Daoy (cell line): Measurements from ENCODE around the gene PPT2. TPM values are rescaled to one million over a fixed set of nuclear protein-coding genes. Genes with fewer than 3 reads are reported as not detected.

Experiments used
- DNase-seq: peaks from one replicate; pipeline ENCODE4 v3.0.0-alpha.2; 2015; ENCODE audit warnings: low read depth
- total RNA-seq: library from RNA; depleted of rRNA; stranded (reverse); fragments of >200 nt; shearing (Covaris generic); gene quantifications from 2 replicates; pipeline ENCODE4 v1.2.3, GENCODE V29; 2014

Gene PPT2
- total RNA-seq, 1 experiment from 2014 or later = 29.4 TPM

DNA sequence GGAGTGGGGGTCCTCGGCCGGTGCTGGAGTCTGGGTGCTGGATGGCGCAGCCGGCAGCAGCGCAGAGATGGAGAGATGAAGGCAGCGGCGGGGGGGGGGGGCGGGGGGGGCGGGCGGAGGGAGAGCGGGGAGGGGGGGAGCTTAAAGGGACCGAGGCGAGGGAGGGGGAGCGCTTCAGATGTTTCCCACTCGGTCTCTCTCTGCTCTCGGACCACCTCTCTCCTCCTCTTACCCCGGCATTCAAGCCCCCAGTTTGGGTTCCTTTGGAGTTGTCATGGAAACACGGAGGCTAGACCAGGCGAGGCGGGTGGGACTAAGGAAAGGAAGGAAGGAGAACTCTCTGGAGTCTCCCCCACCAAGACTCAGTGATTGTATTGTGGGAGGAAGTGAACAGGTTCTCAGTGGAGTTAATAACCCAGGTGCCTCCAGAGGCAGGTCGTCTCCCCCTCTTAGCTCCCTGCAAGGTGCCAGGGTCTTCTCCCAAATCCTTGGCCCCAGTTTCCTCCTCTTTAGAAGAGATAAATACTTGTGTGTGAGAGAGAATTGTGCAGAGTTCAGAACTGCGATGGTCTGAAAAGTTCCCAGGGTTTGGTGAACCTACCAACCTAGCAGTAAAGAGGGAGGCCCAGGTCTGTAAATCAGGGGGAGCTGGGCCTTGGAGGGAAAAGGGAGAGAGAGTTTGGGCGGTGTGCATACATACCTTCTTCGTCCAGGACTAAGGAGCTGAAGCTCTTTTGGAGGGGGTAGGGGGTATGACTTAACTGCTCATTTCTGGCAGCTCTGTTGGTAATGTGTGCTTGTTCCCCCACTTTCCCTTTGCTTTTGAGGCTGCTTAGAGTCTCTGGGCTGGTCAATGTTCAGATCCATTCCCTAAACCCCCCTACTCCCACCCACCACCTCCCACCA lies 1.8 kb upstream of the PPT2 start, which contains the start of gene PRRT1:
TSS of gene PRRT1 (minus strand) at position 77 of the 906 bp plus-strand sequence. CDS start 112 bp downstream, outside the sequence.
- no peak for DNase-seq

DNA sequence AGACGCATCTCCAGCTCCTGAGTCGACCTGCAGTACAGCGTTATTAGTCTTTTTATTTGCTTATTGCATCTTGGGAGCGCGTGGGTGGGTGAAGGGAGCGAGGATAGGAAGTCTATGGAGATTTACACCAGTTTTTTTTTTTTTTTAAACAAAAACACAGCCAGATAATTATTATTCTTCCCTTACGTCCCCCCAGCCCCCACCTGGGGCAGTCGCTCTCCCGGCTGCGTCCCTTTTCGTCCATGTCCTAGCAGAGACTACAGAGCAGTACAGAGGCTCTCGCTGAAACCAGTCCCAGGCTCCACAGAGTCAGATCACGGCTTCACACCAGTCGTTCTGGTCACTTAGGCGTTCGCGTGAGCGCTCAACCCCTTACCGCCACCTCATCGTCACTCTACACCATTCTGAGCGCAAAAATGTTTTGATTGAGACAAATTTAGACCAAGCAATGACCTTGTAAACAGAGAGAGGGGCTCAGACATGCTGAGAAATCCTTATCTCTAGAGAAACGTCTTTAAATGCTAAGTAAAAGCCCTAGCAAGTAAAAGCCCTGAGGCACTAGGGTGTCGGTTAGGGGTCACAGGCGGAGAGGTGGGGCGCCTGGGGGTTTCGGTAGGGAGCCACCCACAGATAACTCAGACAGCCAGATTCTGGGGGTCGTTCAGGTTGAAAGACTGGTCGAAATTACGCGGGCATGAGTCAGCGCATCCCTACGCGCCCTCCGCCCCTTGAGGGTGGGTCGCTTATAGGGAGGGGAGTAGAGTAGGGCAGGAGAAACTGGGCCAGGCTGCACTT lies 975 bp upstream of the PPT2 start:
- peak; percentile 76 for DNase-seq

DNA sequence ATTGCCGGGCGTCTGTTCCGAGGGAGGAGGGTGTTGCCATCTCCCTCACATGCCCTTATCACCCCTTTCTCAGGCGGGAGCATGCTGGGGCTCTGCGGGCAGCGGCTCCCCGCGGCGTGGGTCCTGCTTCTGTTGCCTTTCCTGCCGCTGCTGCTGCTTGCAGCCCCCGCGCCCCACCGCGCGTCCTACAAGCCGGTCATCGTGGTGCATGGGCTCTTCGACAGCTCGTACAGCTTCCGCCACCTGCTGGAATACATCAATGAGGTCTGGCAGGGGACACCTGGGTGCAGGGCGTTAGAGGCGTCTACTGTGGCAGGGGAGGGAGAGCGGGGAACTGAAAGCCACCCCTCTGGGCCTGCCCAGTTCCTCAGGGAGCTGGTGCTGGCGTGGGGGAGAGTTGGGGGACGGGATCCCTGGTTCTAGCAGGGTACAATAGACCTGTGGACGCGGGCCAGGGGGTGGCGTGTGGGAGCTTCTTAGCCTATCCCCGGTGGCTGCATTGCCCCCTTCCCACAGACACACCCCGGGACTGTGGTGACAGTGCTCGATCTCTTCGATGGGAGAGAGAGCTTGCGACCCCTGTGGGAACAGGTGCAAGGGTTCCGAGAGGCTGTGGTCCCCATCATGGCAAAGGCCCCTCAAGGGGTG lies 697 bp downstream of the PPT2 start:
- DNase-seq = peak; percentile 75

DNA sequence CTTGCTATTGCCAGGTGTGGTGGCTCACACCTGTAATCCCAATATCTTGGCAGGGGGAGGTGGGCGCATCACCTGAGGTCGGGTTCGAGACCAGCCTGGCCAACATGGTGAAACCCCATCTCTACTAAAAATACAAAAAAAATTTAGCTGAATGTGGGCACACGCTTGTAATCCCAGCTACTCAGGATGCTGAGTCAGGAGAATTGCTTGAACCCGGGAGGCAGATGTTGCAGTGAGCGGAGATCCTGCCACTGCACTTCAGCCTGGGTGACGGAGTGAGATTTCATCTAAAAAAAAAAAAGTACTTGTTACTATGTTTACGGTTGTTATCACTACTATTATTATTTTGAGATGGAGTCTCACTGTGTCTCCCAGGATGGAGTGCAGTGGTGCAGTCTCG lies 3.0 kb downstream of the PPT2 start:
- no peak for DNase-seq

DNA sequence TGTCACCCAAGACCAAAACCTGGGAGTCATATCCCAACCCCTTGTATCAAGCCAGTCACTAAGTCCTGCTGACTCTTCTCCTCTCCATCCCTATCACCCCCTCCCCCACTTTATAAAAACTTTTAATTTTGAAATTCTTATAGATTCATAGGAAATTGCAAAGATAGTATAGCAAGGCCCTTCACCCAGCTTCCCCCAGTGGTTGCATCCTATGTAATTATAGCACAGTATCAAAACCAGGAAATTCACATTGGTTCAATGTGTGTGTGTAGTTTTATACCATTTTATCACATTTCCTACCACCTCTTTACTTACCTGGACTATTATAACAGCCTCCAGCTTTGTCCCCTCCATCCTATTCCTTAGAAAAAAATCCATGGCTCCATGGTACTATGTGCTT lies 4.1 kb downstream of the PPT2 start:
- no peak for DNase-seq

DNA sequence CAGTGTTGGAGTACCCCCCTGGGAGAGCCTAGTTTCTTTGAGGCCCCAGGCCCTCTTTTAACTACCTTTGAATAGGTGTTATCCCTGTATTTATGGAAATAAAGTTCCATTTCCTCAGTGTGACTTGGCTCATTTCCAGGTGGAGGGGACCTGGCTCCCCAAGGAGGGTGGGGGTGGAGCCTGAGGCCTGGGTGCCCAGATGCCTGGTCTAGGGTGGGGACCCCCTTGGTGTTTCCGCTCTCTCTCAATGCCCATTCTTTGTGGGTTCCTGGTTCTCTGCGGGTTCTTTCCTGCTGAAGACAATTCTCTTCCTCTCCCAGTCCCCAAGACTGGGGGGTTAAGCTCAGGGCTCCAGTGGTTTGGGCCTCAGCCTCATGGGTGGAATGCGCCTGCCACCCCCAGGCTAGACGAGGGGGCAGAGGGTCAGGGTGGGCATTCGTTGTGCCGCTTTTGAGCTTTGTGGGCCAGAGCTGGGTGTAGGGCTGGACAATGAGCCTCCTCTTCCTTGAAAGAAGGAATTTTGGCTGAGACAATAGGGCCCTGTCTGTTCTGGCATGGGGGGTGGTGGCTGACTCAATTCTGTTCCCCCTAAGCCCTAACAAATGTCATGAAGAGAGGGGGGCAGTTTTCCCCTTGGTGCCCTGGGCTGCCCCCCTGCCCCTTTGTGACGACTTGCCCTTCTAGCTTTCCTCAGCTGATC lies 9.8 kb downstream of the PPT2 start:
- no peak for DNase-seq

DNA sequence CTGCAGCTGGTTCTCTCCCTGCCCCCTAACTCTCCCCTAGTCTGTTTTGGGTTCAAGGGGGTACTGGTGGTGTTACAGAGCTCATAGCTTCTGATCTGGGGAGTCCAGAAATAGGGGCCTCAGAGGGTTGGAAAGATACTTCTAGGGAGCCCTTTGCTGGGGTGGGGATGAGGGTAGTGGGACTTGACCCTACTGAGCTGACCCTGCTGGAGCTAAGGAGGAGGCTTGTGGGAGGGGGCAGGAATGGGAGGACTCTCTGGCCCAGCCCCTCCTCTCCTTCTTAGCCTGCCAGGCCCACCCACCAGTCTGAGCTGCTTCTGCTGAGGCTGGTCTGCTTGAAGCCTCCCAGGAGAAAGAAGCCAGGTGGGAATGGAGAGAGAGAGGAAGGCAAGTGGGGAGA lies 10.4 kb downstream of the PPT2 start, which contains the start of gene EGFL8:
TSS of gene EGFL8 (plus strand) at position 301 of the 400 bp plus-strand sequence. CDS start 1,571 bp downstream, outside the sequence.
- DNase-seq = no peak

DNA sequence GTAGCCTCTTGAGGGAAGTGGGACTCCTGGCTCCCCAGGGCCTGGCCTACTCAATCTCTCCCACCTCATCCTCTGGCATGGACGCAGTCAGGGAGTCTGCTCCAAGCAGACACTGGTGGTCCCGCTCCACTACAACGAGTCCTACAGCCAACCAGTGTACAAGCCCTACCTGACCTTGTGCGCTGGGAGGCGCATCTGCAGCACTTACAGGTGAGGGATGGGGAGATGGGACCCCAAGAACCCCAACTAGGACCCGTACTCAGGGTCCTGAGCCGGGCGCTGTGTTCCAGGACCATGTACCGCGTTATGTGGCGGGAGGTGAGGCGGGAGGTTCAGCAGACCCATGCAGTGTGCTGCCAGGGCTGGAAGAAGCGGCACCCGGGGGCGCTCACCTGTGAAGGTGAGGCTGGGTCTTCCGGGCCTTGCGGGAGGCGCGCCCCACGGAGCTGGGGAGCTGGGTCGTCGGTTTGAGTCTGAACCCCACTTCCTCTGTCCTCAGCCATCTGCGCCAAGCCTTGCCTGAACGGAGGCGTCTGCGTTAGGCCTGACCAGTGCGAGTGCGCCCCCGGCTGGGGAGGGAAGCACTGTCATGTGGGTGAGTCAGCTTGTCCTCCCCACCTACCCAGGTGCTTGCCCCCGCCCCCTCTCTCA lies 12.6 kb downstream of the PPT2 start:
- DNase-seq = no peak

DNA sequence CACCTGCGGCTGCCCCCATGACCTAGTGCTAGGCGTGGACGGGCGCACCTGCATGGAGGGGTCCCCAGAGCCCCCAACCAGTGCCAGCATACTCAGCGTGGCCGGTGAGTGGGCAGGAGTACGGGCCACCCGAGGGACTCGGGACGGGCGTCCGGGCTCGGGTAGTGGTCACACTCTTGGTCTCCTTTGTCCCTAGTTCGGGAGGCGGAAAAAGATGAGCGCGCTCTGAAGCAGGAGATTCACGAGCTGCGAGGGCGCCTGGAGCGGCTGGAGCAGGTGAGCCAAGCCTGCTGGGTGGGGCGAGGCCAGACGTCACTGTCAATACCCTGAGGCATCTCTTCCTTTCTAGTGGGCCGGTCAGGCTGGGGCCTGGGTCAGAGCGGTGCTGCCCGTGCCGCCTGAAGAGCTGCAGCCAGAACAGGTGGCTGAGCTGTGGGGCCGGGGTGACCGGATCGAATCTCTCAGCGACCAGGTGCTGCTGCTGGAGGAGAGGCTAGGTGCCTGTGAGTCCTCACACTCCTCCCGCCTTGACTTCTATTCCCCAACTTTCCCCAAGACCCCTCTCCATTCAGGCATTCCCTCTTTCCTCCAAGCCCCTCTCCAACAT lies 13.3 kb downstream of the PPT2 start:
- DNase-seq = no peak

DNA sequence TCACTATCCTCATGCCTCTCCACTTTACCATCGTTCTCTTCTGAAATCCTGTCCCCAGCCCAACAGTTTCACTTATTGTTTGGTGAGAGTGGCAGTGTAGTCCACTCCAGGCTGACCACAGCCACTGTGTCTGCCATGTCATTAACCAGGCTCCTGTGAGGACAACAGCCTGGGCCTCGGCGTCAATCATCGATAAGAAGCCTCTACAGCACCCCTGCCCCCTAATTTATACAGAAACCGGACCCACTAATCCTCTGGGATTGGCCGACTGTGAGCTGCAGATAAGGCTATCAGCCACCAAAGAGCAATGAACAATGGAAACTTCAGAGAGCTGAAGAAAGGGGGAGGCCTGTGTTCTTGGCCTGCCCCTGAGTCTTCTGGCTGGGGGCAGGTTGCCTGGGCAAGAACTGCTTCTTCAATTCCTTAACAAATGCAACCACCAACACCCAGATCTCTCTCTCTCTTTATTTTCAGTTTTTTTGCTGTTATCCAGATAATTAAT lies 13.9 kb downstream of the PPT2 start:
- no peak for DNase-seq

DNA sequence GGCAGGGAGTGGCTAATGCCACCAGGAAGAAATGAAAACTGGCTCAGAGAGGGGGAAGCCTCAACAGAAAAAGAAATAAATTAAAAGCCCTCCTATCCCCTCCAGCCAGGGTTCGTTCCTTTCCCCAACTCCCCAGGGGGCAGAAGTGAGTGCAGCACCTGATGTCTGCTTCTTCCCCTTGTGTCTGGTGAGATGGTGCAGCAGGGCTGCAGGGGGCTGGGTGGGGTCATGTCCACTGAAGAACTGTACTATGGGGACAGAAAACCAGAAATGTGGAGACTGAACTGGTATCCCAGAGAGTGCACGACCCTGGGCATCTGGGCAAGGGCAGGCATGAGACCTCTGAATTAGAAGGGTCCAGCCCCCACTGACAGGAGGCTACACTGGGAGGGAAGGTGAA lies 14.4 kb downstream of the PPT2 start:
- DNase-seq = no peak

DNA sequence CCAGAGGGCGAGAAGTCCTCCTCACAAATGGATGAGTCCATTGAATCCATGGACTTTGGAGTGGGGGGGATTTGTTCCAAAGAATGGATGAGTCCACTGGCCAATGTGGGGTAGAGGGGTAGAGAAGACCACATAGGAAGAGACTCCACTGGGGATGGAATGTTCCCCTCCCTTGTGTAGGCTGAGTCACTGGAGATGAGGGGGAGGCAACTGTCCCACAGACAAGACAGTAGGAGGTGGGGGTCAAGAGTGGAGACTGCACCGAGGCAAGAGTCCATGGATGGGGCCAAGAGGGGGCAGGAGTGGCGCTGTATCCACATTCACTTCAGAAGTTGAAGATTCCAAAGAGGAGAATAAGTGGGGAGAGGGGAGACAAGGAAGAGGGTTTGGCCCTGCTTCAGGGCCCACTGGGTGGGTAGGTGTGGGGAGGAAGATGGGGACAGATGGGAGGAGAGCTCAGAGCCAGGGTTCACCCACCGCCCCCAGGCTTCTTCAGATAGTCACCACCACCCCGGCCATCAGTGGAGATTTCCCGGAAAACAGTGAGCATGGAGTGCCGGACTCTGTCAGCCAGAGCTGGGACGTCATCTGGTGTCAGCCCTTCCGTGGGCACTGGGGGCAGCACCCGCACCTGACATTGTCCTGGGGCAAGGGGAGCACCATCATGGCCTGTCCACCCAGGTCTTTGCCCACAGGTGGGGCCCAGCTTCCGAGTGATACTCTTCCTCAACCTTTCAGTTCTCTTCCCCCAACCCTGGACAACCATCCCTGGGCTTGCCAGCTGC lies 15.1 kb downstream of the PPT2 start:
- no peak for DNase-seq

DNA sequence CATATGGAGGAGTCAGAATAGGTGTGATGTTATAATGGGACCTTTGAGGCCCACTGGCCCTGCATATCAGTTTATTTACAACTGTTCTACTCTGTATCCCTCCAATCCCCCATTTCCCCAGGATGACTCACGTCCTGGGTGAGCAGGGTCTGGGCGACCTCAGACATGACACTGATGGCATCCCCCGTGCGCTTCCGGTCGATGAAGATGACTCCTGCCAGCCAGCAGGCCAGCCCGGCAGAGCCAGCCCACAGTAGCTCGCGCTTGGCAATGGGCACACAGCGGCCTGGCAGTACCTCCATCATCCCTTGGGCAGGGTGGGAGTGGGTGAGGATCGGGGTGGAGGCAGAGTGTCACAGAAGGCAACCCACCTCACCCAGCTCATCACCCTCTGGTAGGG lies 16.4 kb downstream of the PPT2 start:
- DNase-seq = no peak

DNA sequence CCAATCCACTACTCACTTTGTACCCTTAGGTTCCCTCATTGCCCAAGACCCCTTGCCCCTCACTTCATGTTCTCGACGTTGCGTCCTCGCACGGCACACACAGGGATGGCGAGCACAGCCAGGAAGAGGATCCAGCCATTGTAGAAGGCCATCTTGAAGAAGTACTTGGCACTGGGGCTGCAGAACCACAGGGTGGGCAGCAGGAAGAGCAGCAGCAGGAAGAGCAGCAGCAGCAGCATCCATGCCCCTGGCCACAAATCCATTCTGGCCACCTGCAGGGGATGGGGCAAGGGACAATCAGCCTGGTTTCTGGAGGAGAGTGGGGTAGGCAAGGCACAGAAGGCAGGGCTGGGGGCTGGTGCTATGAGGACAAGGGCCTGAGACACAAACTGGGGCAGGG lies 17.3 kb downstream of the PPT2 start:
- DNase-seq = no peak

DNA sequence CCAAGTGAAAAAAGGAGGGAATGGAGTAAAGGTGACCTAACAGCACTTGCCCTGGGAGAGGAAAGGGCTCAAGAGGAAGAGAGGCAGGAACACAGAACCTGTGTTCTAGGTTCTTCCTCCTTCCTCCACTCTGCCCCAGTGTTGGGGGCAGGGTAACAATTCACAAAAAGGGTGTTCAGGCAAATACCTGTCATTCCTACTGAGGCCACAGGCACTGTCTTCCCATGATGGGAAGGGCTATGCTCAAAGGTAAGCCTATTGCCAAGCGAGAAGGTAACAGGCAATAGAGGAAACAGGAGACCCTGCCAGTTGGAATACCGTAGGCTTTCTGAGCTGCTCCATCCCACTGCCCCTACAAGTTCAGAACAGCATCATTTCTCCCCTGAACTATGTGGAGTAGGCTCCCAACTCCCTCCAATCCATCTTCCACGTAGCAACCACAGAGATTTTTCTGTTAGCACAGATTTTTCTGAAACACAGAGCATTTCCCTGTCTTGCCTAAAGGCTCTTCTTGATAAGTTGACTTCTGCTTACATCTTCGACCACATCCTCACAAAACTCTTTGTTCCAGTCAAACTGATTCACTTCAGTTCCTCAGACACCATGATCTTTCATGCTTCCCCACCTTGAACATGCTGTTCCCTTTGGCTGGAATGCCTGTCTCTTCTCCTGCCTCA lies 19.2 kb downstream of the PPT2 start:
- no peak for DNase-seq

DNA sequence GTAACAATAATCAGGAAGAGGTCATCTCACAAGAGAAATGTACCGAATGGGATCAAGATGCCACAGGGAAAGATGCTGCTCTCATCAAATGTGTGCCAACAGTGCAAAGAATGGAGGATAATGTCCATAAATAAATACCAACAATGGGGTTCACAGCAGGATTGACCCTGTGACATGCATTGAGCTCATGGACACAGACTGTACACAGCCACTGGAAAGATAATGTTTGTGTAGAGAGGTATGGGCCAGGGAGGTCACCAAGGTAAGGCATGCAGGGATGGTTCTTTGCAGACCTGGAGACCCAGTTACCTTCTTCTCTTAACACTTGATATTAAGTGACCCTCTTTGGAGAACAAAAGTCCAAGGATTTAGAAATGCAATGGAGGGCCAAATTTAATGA lies 20.5 kb downstream of the PPT2 start:
- DNase-seq = no peak

DNA sequence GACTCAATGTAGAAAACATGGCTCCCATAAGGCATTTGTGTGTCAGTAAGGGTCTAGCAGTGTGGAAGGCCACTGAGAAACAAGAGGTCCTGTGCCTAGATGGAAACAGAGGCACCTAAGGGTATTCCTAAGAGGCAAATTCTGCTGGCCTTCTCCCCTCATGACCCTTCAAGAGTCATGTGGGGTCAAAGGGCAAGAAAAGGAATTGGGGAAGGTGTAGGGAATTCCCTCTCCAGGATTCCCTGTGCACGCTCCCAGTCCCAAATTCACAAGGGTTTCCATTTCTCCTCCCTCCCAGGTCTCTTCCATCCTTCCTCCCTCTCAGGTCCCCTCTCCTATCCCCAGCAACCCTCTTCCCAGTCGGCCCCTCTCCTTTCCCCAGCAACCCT lies 21.4 kb downstream of the PPT2 start:
- no peak for DNase-seq

DNA sequence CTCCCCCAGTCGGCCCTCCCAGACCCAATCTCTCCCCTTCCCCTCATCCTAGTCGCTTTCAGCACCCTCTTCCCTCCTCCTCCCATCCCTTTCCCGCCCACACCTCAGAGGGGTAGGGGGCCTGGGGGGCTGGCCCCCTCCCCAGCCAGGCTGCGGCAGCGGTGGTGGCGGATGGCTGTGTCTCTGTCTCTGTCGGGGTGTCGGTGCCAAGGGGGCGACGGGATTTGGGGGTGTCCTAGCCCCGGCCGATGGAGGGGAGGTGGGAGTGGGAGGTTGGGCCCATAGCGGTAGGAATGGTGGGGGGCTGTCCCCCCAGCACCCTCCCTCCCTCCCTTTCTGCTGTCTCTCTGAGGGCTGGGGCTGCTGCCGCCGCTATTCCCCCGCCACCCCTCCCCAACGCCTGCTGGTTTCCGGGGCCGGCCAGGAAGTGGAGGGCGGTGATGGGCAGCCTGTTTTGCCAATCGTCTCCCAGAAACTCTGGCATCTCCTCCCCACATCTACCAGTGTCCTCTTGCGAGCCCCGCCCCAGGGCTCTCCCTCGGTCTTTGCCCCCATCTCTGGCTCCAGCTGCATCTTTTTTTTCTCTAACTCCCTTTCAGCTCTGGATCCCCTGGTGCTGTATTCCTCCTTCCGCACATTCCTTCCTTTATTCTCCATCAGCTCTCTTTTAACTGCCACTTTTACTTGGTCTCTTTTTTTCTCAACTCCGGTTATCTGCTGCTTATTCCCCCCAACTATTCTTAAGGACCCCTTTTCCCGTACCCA lies 22.0 kb downstream of the PPT2 start, which contains the start of gene AGPAT1:
TSS of gene AGPAT1 (minus strand) at position 374 of the 765 bp plus-strand sequence. CDS start 4,588 bp downstream, outside the sequence.
- peak; percentile 98 for DNase-seq
